ENCODE results near the gene TMEM243.
"Not testable (repeated sequence)": the region's sequence is repeated elsewhere in the genome, so short reads cannot be mapped to it uniquely, and the experiment has no call there.

- TF ChIP-seq CTCF, POLR2A (IDR thresholded peaks at IDR 0.05): not testable (repeated sequence)
These were observed 13.8 kb downstream of the TMEM243 start for GRCh38 chr7:87205701-87206100.

All from thyroid gland (tissue), 4 donors.